HG02642 (cell line): ENCODE results near the gene CADM2.

Experiments used
- ATAC-seq: cut with Tn5 transposase; IDR thresholded peaks from one replicate; pipeline ENCODE4 v1.9.1; 2021; ENCODE audit warnings: mild to moderate bottlenecking; ENCODE audit not compliant: unreplicated experiment, poor library complexity

Gene CADM2

DNA sequence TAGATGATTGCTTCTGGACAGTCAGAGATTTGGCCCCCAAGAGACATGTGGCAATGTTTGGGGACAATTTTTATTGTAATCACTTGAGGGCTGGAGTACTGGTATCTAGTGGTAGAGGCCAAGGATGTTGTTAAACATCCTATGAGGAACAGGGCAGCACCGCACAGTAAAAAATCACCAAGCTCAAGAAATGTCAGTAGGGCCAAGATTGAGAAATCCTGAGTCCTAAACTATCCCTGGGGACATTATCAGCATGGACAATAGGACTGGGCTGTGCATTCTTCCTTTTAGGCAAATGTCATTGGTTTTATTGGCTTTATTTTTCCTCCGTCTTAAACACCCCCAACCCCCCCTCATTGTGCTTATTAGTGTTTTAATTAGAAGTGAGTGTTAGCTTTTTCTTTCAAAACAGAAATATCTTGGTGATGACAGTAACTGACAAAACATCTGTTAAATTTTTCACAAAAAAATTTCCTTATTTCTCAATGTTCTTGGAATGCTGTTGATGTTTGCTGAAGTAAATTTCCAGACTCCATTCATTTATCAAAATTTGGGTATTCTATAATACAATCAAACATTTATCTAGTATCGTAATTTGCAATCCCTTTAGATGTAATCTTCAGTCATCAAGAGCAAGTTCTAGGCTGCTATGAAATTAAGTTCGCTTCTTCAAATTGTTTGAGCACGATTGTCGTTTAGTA is 1087.8 kb downstream of the CADM2 start:
- ATAC-seq, result no peak

DNA sequence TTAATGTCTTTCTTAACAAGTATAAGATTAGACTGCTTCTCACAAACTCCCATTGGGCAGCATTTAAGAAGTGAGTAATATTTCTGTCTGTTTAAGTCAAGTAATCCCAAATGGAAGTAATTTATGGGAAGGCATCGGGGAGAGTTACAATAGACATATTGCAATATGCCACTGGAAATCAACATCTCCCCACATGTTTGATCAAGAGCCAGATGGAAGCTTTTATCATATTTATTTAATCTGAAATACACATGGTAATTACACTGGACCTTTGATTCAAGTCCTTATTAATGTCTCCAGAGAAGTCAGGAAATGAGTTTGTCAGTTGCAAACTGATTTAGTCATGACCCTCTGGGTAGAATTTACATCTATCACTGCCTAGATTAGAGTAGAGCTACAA is 1088.4 kb downstream of the CADM2 start:
- ATAC-seq, result no peak

DNA sequence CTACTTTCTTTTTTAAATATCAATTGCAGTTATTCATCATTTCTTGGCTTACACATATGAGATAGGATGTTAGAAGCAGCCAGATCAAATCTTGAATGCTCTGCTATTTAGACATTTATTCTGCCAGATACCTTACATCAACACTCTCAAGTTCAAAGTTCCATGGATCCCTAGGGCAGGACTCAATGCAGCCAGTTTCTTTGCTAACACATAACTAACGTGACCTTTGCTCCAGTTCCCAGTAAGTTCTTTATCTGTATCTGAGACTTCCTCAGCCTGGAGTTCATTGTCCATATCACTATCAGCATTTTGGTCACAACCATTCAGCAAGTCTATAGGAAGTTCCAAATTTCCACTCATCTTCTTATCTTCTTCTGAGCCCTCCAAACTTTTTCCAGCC is 1092.3 kb downstream of the CADM2 start:
- no peak for ATAC-seq

DNA sequence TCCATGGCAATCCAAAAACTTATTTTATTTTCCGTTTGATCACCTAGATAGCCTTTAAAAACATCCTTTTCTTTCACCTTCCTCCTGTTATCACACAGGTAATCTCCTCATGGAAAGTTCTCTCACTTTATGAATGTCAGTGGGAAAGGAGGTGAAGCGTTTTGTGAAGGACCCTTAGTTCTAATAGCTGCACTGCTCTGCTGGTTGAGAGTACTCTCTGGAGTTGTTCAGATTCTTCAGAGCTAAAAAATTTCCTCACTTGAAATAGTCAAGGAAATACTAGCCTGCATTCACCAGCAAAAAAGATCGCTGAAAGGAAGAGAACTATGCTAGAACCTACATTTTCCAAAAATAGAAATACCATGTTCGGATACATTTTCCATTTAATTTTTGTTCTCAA is 1097.2 kb downstream of the CADM2 start:
- no peak for ATAC-seq

DNA sequence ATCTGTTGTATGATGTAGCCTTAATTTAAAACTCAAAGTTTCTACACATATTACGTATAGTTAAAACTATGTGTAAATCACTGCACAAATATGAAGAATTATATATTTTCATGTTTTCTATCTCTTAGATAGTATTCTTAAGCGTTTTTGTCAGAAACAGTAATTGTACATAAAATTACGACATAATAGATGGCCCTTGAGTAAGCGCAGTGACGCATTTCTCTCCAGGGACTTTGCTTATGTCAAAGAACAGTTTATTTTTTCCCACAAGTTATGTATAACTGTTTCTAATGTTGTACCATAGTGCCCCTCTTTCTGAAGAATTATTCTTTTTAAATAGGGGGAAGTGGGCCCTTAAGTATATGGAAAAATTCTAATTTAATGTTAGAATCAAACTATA is 1098.2 kb downstream of the CADM2 start:
- no peak for ATAC-seq

DNA sequence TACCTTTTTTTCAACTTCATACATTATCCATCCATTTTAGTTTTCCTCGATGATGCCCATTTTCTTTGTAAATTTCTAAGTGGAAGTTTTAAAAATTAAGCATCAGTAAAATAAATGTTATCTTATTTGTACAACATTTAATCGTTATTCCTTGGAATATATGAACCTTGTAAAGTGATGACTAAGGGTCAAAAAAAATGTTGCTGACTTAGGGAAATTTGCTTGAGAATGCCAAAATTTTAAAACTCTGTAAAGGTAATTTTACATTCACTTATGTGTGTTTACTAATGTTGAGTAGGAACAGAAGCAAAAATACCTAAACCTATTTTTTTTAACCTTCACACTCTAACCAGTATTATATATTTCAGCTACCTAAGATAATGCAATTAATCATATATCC is 1115.0 kb downstream of the CADM2 start:
- ATAC-seq, result no peak

DNA sequence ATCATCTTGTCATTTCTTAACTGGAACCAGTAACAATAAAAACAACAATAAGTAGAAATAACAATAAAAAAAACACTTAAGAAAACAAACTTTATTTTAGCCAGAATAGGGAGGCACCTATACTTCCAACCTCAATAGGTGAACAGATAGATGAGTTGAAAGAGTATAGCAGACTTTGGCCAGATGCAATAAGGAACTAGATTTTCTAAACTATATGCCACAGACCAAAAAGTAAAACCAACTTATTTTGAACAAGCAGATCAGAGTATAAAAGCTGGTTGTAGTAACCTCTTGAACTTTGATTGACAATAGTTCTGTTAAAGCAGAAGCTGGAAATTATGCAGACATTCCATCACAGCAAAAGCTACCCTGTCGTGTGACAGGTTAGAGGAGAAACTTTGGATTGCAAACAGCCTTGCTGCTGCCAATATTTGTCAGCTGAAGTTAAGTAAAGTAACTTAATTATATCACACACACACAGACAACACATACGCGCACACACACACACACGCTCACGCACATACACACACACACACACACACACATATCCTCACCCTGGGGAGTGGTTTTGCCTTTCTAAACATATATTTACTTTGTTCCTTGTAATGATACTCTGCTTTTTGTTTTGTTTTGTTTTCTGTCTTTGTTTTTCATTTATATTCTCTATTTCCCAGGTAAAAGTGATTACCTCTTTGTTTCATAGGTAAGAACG is 1128.5 kb downstream of the CADM2 start:
- ATAC-seq, result no peak

DNA sequence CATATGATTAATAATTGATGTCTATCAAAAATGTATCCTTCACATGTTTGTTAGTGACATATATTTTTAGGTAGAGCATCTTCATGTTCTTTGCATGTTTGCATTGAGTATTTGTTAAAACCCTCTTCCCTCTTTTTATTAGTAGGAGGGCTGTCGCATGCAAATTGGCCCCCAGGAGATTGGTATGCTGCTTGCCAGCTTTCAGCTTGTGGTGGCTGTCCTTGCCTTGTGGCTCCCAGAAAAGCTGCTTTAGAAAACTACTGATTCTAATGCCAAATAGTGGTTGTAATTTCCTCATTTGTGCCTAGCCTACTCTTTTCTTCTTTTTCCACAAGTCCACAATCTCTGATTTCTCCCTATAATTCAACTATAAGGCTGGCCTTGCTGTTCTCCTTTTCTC is 1145.4 kb downstream of the CADM2 start:
- no peak for ATAC-seq

DNA sequence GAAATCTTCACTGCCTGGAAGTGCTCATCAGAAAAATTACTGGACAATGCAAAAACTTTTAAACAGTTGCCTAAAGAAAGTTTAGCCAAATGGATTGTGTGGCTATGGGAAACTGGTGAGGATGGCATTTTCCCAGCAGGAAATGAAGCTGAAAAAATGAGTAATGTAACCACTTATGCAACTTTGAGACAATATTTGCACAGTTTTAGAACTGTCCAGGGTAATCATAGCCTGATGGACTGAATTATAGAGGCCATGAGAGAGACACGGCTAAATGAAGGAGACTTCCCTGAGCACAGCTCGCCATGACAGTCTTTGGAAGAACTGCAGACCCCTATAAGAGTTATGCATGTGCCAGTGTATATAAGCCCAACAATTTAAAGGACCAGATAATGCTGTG is 1150.6 kb downstream of the CADM2 start:
- no peak for ATAC-seq
